Testis (tissue), 2 donors: ENCODE data around the gene VAV1.
"Not testable (repeated sequence)": the region's sequence is repeated elsewhere in the genome, so short reads cannot be mapped to it uniquely, and the experiment has no call there.

ENCODE experiments used
- CTCF ChIP-seq, 3 experiments: fragments of 450-650 bp in 2 of 3; fragments of 200-600 bp in 1 of 3; sonication (generic) in 1 of 3; IDR thresholded peaks; one replicate each; pipeline ENCODE4 v1.5.1; 2016 to 2019; ENCODE audit warnings: antibody characterized with exemption in 3 of 3, mild to moderate bottlenecking in 2 of 3, moderate library complexity in 1 of 3
- POLR2A ChIP-seq: fragments of 450-650 bp; IDR thresholded peaks from one replicate; pipeline ENCODE4 v1.6.1; 2017; ENCODE audit warnings: antibody characterized with exemption, mild to moderate bottlenecking, moderate library complexity

- TF ChIP-seq CTCF (IDR thresholded peaks at IDR 0.05); POLR2A: not testable (repeated sequence)
Measured at GRCh38 chr19:6869151-6869882, 96.8 kb downstream of the VAV1 start.
